ENCODE measurements around the gene ACTN4. TPM values are rescaled to one million over a fixed set of nuclear protein-coding genes. Genes with fewer than 3 reads are reported as not detected.
"Not testable (repeated sequence)": the region's sequence is repeated elsewhere in the genome, so short reads cannot be mapped to it uniquely, and the experiment has no call there.

Gene ACTN4
- total and polyA plus RNA-seq, 2 donors (not counting 1 experiment from before 2014, with no cell fraction given) = 108 to 164 TPM

GRCh38 chr19:38761884-38762389, 114.5 kb downstream of the ACTN4 start:
- intact Hi-C loops (cut with micrococcal nuclease); H3K9me3 Mint-ChIP-seq (ENCODE audit: insufficient read depth): not testable (repeated sequence)

GRCh38 chr19:38763795-38764220, 116.4 kb downstream of the ACTN4 start:
- no peak overlapping the region for H2AFZ ChIP-seq (ENCODE audit: insufficient read depth, low read depth, low read length, poor library complexity, severe bottlenecking)
- H3K4me3 Mint-ChIP-seq = no peak overlapping the region
- H3K27me3 ChIP-seq (replicated peaks in 1 of 4; ENCODE audit: control extremely low read depth in 1 of 4, control insufficient read depth in 3 of 4, insufficient read depth in 4 of 4, low read length in 3 of 4) = no peaks in the 10 kb centered on the region
- H3K4me1 ChIP-seq (ENCODE audit: control insufficient read depth in 2 of 2, insufficient read depth in 2 of 2, low read length in 2 of 2) = peaks cover 0 to 3% of the 10 kb centered on the region in 2 donors
- ChIA-PET POLR2A (no interaction called here), CTCF (no interaction called here)
- ATAC-seq (ENCODE audit: low read depth) = no peak
- no peak overlapping the region for H3K27ac ChIP-seq (ENCODE audit: low read length in 2 of 2)
- H4K20me1 ChIP-seq (ENCODE audit: control insufficient read depth, insufficient read depth, low read length, poor library complexity, severe bottlenecking) = no peaks in the 10 kb centered on the region
- H3K79me2 ChIP-seq (ENCODE audit: control insufficient read depth, insufficient read depth, low read length) = no peaks in the 10 kb centered on the region
- no peaks in the 10 kb centered on the region for H3K9me3 ChIP-seq (ENCODE audit: control extremely low read depth in 1 of 3, control insufficient read depth in 2 of 3, insufficient read depth in 1 of 3, low read length in 2 of 3)
- H3K9ac ChIP-seq (ENCODE audit: low read length) = no peak overlapping the region
- intact Hi-C loops (cut with micrococcal nuclease) = no loop called here
- no peak for DNase-seq
- H3K4me1 Mint-ChIP-seq = peaks cover 11% of the 10 kb centered on the region
- no peak overlapping the region for H3K4me3 ChIP-seq (ENCODE audit: control extremely low read depth in 1 of 5, extremely low read depth in 1 of 5, insufficient read depth in 1 of 5, low read depth in 2 of 5, low read length in 4 of 5)
- 100% methylated on average over 1 of the region's 3 CpGs for WGBS (ENCODE audit: insufficient coverage)
- H3K27ac Mint-ChIP-seq = no peak overlapping the region
- H3K4me2 ChIP-seq (replicated peaks; ENCODE audit: low read depth, low read length, poor library complexity, severe bottlenecking) = no peak overlapping the region
- no peaks in the 10 kb centered on the region for H3K9me3 Mint-ChIP-seq (ENCODE audit: insufficient read depth)
- TF ChIP-seq CTCF (IDR thresholded peaks at IDR 0.05) (no peak), EZH2 (IDR thresholded peaks at IDR 0.05; ENCODE audit: borderline replicate concordance, insufficient read depth, low read depth, low read length, poor library complexity, severe bottlenecking) (no peak)
- H3K36me3 ChIP-seq (replicated peaks in 1 of 2; ENCODE audit: control extremely low read depth in 1 of 2, control insufficient read depth in 1 of 2, extremely low read depth in 1 of 2, insufficient read depth in 2 of 2, low read length in 1 of 2) = no peaks in the 10 kb centered on the region
- H3K27me3 Mint-ChIP-seq = no peaks in the 10 kb centered on the region

More at GRCh38 chr19:38761884-38762389, 114.5 kb downstream of the ACTN4 start:
- H3K4me3 ChIP-seq (ENCODE audit: control extremely low read depth in 1 of 5, extremely low read depth in 1 of 5, insufficient read depth in 1 of 5, low read depth in 2 of 5, low read length in 4 of 5); H4K20me1 ChIP-seq (ENCODE audit: control insufficient read depth, insufficient read depth, low read length, poor library complexity, severe bottlenecking); H3K27ac Mint-ChIP-seq; H3K27me3 ChIP-seq (replicated peaks in 1 of 4; ENCODE audit: control extremely low read depth in 1 of 4, control insufficient read depth in 3 of 4, insufficient read depth in 4 of 4, low read length in 3 of 4); H3K79me2 ChIP-seq (ENCODE audit: control insufficient read depth, insufficient read depth, low read length); H3K4me2 ChIP-seq (replicated peaks; ENCODE audit: low read depth, low read length, poor library complexity, severe bottlenecking); H3K4me1 ChIP-seq (ENCODE audit: control insufficient read depth in 2 of 2, insufficient read depth in 2 of 2, low read length in 2 of 2); H3K9ac ChIP-seq (ENCODE audit: low read length); ATAC-seq (ENCODE audit: low read depth); DNase-seq; H3K9me3 ChIP-seq (ENCODE audit: control extremely low read depth in 1 of 3, control insufficient read depth in 2 of 3, insufficient read depth in 1 of 3, low read length in 2 of 3); H3K27me3 Mint-ChIP-seq; H3K4me1 Mint-ChIP-seq; H3K27ac ChIP-seq (ENCODE audit: low read length in 2 of 2); H3K4me3 Mint-ChIP-seq; H3K36me3 ChIP-seq (replicated peaks in 1 of 2; ENCODE audit: control extremely low read depth in 1 of 2, control insufficient read depth in 1 of 2, extremely low read depth in 1 of 2, insufficient read depth in 2 of 2, low read length in 1 of 2); H2AFZ ChIP-seq (ENCODE audit: insufficient read depth, low read depth, low read length, poor library complexity, severe bottlenecking): not testable (repeated sequence)
- CTCF ChIA-PET = interaction anchor here (1.0 kb wide), 1 partner anchor 126 kb away, joined by 4 read pairs; no protein-coding TSS in a partner anchor
- POLR2A ChIA-PET = interaction anchor here (0.7 kb wide), 1 partner anchor 770 kb away, joined by 4 read pairs; no protein-coding TSS in a partner anchor
- WGBS (ENCODE audit: insufficient coverage) = 100% methylated on average over 6 of the region's 9 CpGs

Measured in B cell (primary cell).